SK-N-SH treated with all-trans-retinoic acid at 6 μM for 48 hours (cell line): Measurements from ENCODE around the gene MCEMP1.

ENCODE experiments used
- ATAC-seq: fragments of 200-7000 bp; cut with Tn5 transposase; 3 replicates; pipeline ENCODE4 v1.9.1; 2020; ENCODE audit warnings: mild to moderate bottlenecking, moderate library complexity
- ARNTL ChIP-seq: fragments of 450-650 bp; formaldehyde crosslinking; IDR thresholded peaks from 2 replicates; pipeline ENCODE4 v1.5.0; 2020; ENCODE audit warnings: low read depth, mild to moderate bottlenecking, moderate library complexity, borderline replicate concordance
- BACH2 ChIP-seq: fragments of 250-450 bp; sonication (Bioruptor Pico); IDR thresholded peaks from 2 replicates; pipeline ENCODE4 v1.9.0; 2021; ENCODE audit warnings: mild to moderate bottlenecking, borderline replicate concordance
- CREB5 ChIP-seq: fragments of 250-450 bp; sonication (Bioruptor Pico); IDR thresholded peaks from 2 replicates; pipeline ENCODE4 v1.5.1; 2020; ENCODE audit warnings: low read depth, mild to moderate bottlenecking, moderate library complexity
- CSDC2 ChIP-seq: fragments of 250-450 bp; sonication (Bioruptor Pico); IDR thresholded peaks from 2 replicates; pipeline ENCODE4 v1.5.0; 2020; ENCODE audit warnings: mild to moderate bottlenecking, moderate library complexity
- ESRRG ChIP-seq: fragments of 250-450 bp; sonication (Bioruptor Pico); IDR thresholded peaks from 2 replicates; pipeline ENCODE4 v1.6.1; 2021; ENCODE audit warnings: mild to moderate bottlenecking
- GLIS3 ChIP-seq: fragments of 250-450 bp; sonication (Bioruptor Pico); IDR thresholded peaks from 2 replicates; pipeline ENCODE4 v1.5.0; 2020; ENCODE audit warnings: mild to moderate bottlenecking, moderate library complexity
- ISL1 ChIP-seq: fragments of 250-450 bp; sonication (Bioruptor Pico); IDR thresholded peaks from 2 replicates; pipeline ENCODE4 v2.1.2; 2022; ENCODE audit warnings: mild to moderate bottlenecking, moderate library complexity
- OSR1 ChIP-seq: fragments of 250-450 bp; sonication (Bioruptor Pico); IDR thresholded peaks from 2 replicates; pipeline ENCODE4 v1.8.0; 2022; ENCODE audit warnings: moderate library complexity, mild to moderate bottlenecking, inconsistent platforms
- PATZ1 ChIP-seq: fragments of 250-450 bp; sonication (Bioruptor Pico); IDR thresholded peaks from 2 replicates; pipeline ENCODE4 v1.8.0; 2020; ENCODE audit warnings: mild to moderate bottlenecking, moderate library complexity, borderline replicate concordance
- POU6F1 ChIP-seq: fragments of 250-450 bp; sonication (Bioruptor Pico); IDR thresholded peaks from 2 replicates; pipeline ENCODE4 v1.8.0; 2021; ENCODE audit warnings: low read depth, mild to moderate bottlenecking, moderate library complexity, borderline replicate concordance
- PPARA ChIP-seq: fragments of 250-450 bp; sonication (Bioruptor Pico); IDR thresholded peaks from 2 replicates; pipeline ENCODE4 v1.5.0; 2020; ENCODE audit warnings: mild to moderate bottlenecking, borderline replicate concordance
- TCF4 ChIP-seq: fragments of 250-450 bp; sonication (Bioruptor Pico); IDR thresholded peaks from 2 replicates; pipeline ENCODE4 v1.8.0; 2021; ENCODE audit warnings: mild to moderate bottlenecking, moderate library complexity, borderline replicate concordance
- ZFP30 ChIP-seq: fragments of 450-650 bp; formaldehyde crosslinking; IDR thresholded peaks from 2 replicates; pipeline ENCODE4 v1.5.0; 2022; ENCODE audit warnings: mild to moderate bottlenecking, moderate library complexity
- ZNF565 ChIP-seq: fragments of 450-650 bp; formaldehyde crosslinking; conservative IDR thresholded peaks from 2 replicates; pipeline ENCODE4 v1.5.0; 2020; ENCODE audit warnings: low read depth, mild to moderate bottlenecking, moderate library complexity
- ZNF70 ChIP-seq: fragments of 450-650 bp; formaldehyde crosslinking; IDR thresholded peaks from 2 replicates; pipeline ENCODE4 v1.5.0; 2020; ENCODE audit warnings: mild to moderate bottlenecking, moderate library complexity
- ZNF8 ChIP-seq: fragments of 450-650 bp; formaldehyde crosslinking; IDR thresholded peaks from 2 replicates; pipeline ENCODE4 v1.5.0; 2020; ENCODE audit warnings: mild to moderate bottlenecking, moderate library complexity
- TF ChIP-seq, protein P1 (sequence below): fragments of 250-450 bp; sonication (Bioruptor Pico); IDR thresholded peaks from 2 replicates; pipeline ENCODE4 v1.5.0; 2020; ENCODE audit warnings: mild to moderate bottlenecking, moderate library complexity
- TF ChIP-seq, protein P2 (sequence below): fragments of 250-450 bp; sonication (Bioruptor Pico); IDR thresholded peaks from 2 replicates; pipeline ENCODE4 v1.5.1; 2021; ENCODE audit warnings: mild to moderate bottlenecking, moderate library complexity

The MCEMP1 gene

DNA sequence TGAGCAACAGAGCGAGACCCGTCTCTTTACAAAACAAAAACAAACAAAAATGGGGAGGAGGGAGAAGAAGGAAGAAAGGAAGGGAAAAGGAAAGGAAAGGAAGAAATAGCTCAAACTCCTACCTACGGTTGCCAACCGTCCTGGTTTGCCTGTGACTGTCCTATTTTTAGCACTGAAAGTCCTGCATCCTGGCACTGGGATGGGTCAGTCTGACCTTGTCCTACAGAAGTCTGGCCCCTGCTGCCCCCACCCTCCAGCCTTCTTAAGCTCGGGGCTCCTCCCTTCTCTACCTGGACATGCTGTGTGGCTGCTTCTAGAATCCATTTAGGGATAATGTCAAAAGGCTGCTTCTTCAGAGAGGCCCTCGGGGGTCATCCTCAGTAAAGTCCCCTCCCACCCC lies 41.2 kb upstream of the MCEMP1 start:
- no peak for ATAC-seq
- TF ChIP-seq ARNTL (CRISPR knock-in tag) = no peak
- TF ChIP-seq, protein P1, sequence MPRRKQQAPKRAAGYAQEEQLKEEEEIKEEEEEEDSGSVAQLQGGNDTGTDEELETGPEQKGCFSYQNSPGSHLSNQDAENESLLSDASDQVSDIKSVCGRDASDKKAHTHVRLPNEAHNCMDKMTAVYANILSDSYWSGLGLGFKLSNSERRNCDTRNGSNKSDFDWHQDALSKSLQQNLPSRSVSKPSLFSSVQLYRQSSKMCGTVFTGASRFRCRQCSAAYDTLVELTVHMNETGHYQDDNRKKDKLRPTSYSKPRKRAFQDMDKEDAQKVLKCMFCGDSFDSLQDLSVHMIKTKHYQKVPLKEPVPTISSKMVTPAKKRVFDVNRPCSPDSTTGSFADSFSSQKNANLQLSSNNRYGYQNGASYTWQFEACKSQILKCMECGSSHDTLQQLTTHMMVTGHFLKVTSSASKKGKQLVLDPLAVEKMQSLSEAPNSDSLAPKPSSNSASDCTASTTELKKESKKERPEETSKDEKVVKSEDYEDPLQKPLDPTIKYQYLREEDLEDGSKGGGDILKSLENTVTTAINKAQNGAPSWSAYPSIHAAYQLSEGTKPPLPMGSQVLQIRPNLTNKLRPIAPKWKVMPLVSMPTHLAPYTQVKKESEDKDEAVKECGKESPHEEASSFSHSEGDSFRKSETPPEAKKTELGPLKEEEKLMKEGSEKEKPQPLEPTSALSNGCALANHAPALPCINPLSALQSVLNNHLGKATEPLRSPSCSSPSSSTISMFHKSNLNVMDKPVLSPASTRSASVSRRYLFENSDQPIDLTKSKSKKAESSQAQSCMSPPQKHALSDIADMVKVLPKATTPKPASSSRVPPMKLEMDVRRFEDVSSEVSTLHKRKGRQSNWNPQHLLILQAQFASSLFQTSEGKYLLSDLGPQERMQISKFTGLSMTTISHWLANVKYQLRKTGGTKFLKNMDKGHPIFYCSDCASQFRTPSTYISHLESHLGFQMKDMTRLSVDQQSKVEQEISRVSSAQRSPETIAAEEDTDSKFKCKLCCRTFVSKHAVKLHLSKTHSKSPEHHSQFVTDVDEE (CRISPR knock-in tag) = no peak
- TF ChIP-seq ZNF565 = no peak
- no peak for TF ChIP-seq ZNF70 (CRISPR knock-in tag)
- no peak for TF ChIP-seq ESRRG (CRISPR knock-in tag)
- no peak for TF ChIP-seq TCF4 (CRISPR knock-in tag)
- TF ChIP-seq GLIS3 (CRISPR knock-in tag) = no peak
- TF ChIP-seq, protein P2, sequence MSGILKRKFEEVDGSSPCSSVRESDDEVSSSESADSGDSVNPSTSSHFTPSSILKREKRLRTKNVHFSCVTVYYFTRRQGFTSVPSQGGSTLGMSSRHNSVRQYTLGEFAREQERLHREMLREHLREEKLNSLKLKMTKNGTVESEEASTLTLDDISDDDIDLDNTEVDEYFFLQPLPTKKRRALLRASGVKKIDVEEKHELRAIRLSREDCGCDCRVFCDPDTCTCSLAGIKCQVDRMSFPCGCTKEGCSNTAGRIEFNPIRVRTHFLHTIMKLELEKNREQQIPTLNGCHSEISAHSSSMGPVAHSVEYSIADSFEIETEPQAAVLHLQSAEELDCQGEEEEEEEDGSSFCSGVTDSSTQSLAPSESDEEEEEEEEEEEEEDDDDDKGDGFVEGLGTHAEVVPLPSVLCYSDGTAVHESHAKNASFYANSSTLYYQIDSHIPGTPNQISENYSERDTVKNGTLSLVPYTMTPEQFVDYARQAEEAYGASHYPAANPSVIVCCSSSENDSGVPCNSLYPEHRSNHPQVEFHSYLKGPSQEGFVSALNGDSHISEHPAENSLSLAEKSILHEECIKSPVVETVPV (CRISPR knock-in tag) = no peak
- no peak for TF ChIP-seq ZNF8 (CRISPR knock-in tag)
- TF ChIP-seq CSDC2 = no peak
- no peak for TF ChIP-seq PPARA (CRISPR knock-in tag)
- TF ChIP-seq PATZ1 (CRISPR knock-in tag) = no peak
- no peak for TF ChIP-seq ISL1
- TF ChIP-seq CREB5 = no peak
- no peak for TF ChIP-seq OSR1 (CRISPR knock-in tag)
- no peak for TF ChIP-seq ZFP30 (CRISPR knock-in tag)
- no peak for TF ChIP-seq POU6F1 (CRISPR knock-in tag)

- no peak for TF ChIP-seq ZNF565
- no peak for TF ChIP-seq ESRRG (CRISPR knock-in tag)
- TF ChIP-seq BACH2 (CRISPR knock-in tag) = no peak
- no peak for TF ChIP-seq ZFP30 (CRISPR knock-in tag)
- no peak for ATAC-seq
Observed at GRCh38 chr19:7636317-7636690, 40.6 kb upstream of the MCEMP1 start.

GRCh38 chr19:7636691-7637373 lies 40.1 kb upstream of the MCEMP1 start, which contains the start of gene STXBP2:
Gene STXBP2, plus strand, starts transcription at chr19:7637110. Its CDS starts 40 bp downstream, at chr19:7637150.
- ATAC-seq = no peak; the same call in 1 of the 3 replicates
- no peak for TF ChIP-seq ARNTL (CRISPR knock-in tag)
- TF ChIP-seq, protein P2 (CRISPR knock-in tag) = no peak
- TF ChIP-seq ZNF565 = no peak
- no peak for TF ChIP-seq ESRRG (CRISPR knock-in tag)
- TF ChIP-seq TCF4 (CRISPR knock-in tag) = no peak
